ENCODE results near the gene SRSF12. TPM values are rescaled to one million over a fixed set of nuclear protein-coding genes. Genes with fewer than 3 reads are reported as not detected.

SRSF12 gene
- total RNA-seq, 1 experiment from 2014 or later, result 2.8 TPM

- Histone ChIP-seq H3K27ac (no peak overlapping the region), H3K4me3 (no peak overlapping the region), H3K4me1 (replicated peaks) (no peaks in the 10 kb centered on the region), H3K9me3 (replicated peaks) (no peaks in the 10 kb centered on the region), H3K27me3 (replicated peaks) (no peaks in the 10 kb centered on the region), H3K36me3 (no peaks in the 10 kb centered on the region)
- no peak for DNase-seq (ENCODE audit: low read depth in 1 of 2, low spot score in 2 of 2)
Observed at GRCh38 chr6:89050697-89051096, 67.2 kb downstream of the SRSF12 start.

GRCh38 chr6:89050155-89050554 lies 67.7 kb downstream of the SRSF12 start:
- no peak overlapping the region for H3K4me3 ChIP-seq
- no peaks in the 10 kb centered on the region for H3K9me3 ChIP-seq (replicated peaks)
- no peaks in the 10 kb centered on the region for H3K36me3 ChIP-seq
- no peaks in the 10 kb centered on the region for H3K4me1 ChIP-seq (replicated peaks)
- H3K27ac ChIP-seq, result no peak overlapping the region
- DNase-seq (ENCODE audit: low read depth in 1 of 2, low spot score in 2 of 2), result no peak
- no peaks in the 10 kb centered on the region for H3K27me3 ChIP-seq (replicated peaks)

GRCh38 chr6:89048985-89049384 lies 68.9 kb downstream of the SRSF12 start:
- no peak for DNase-seq (ENCODE audit: low read depth in 1 of 2, low spot score in 2 of 2)
- no peaks in the 10 kb centered on the region for H3K36me3 ChIP-seq
- H3K27ac ChIP-seq, result no peak overlapping the region
- H3K4me3 ChIP-seq, result no peak overlapping the region
- H3K27me3 ChIP-seq (replicated peaks), result no peaks in the 10 kb centered on the region
- no peaks in the 10 kb centered on the region for H3K4me1 ChIP-seq (replicated peaks)
- H3K9me3 ChIP-seq (replicated peaks), result no peaks in the 10 kb centered on the region

- Histone ChIP-seq H3K27ac (no peak overlapping the region), H3K4me3 (no peak overlapping the region), H3K36me3 (no peaks in the 10 kb centered on the region), H3K27me3 (replicated peaks) (no peaks in the 10 kb centered on the region), H3K4me1 (replicated peaks) (no peaks in the 10 kb centered on the region), H3K9me3 (replicated peaks) (no peaks in the 10 kb centered on the region)
- no peak for DNase-seq (ENCODE audit: low read depth in 1 of 2, low spot score in 2 of 2)
Observed at GRCh38 chr6:89048288-89048923, 69.5 kb downstream of the SRSF12 start.

- H3K4me1 ChIP-seq (replicated peaks), result no peaks in the 10 kb centered on the region
- H3K4me3 ChIP-seq, result no peak overlapping the region
- no peaks in the 10 kb centered on the region for H3K9me3 ChIP-seq (replicated peaks)
- H3K36me3 ChIP-seq, result no peaks in the 10 kb centered on the region
- no peak overlapping the region for H3K27ac ChIP-seq
- no peaks in the 10 kb centered on the region for H3K27me3 ChIP-seq (replicated peaks)
- DNase-seq (ENCODE audit: low read depth in 1 of 2, low spot score in 2 of 2), result no peak
Observed at GRCh38 chr6:89047473-89047872, 70.4 kb downstream of the SRSF12 start.

Other genes with a start within 250 kb of the SRSF12 start
- 40.6 and 43.6 TPM in 2 replicates for gene RNGTT, start 154.5 kb downstream of the SRSF12 start, total RNA-seq (2014; rRNA removed; shearing (Covaris generic))
- gene PNRC1, start 37.3 kb downstream of the SRSF12 start, total RNA-seq (2014; rRNA removed; shearing (Covaris generic)), result 21.6 and 22.4 TPM in 2 replicates
- 46.1 and 52.7 TPM in 2 replicates for gene PM20D2, start 28.0 kb upstream of the SRSF12 start, total RNA-seq (2014; rRNA removed; shearing (Covaris generic))
- gene GABRR1, start 99.3 kb upstream of the SRSF12 start, total RNA-seq (2014; rRNA removed; shearing (Covaris generic)), result not detected in 2 replicates
- 0.09 TPM in 1 of 2 replicates, not detected in the other for gene GABRR2, start 197.2 kb upstream of the SRSF12 start, total RNA-seq (2014; rRNA removed; shearing (Covaris generic))
- 32.0 and 45.5 TPM in 2 replicates for gene UBE2J1, start 234.7 kb upstream of the SRSF12 start, total RNA-seq (2014; rRNA removed; shearing (Covaris generic))